Effector memory CD4-positive, alpha-beta T cell (primary cell): Measurements from ENCODE around the gene GPC6.

Experiments
- DNase-seq, 3 donors: peaks; one replicate each; pipeline ENCODE4 v3.0.0-alpha.2; 2020
- H3K27ac ChIP-seq: 2 replicates; pipeline ENCODE4 v1.7.0; 2013; ENCODE audit warnings: mild to moderate bottlenecking, low read length, moderate library complexity; ENCODE audit not compliant: insufficient read depth, poor library complexity, severe bottlenecking
- H3K27me3 ChIP-seq: replicated peaks from 2 replicates; pipeline ENCODE4 v1.7.0; 2013; ENCODE audit warnings: mild to moderate bottlenecking, low read length; ENCODE audit not compliant: insufficient read depth, control insufficient read depth, poor library complexity, severe bottlenecking
- H3K36me3 ChIP-seq: 2 replicates; pipeline ENCODE4 v1.7.0; 2013; ENCODE audit warnings: mild to moderate bottlenecking, low read length, moderate library complexity; ENCODE audit not compliant: control insufficient read depth, insufficient read depth
- H3K4me1 ChIP-seq: 2 replicates; pipeline ENCODE4 v1.7.0; 2013; ENCODE audit warnings: low read length, mild to moderate bottlenecking; ENCODE audit not compliant: control insufficient read depth, insufficient read depth, poor library complexity, severe bottlenecking
- H3K4me3 ChIP-seq: 2 replicates; pipeline ENCODE4 v1.7.0; 2013; ENCODE audit warnings: low read length, low read depth, mild to moderate bottlenecking; ENCODE audit not compliant: insufficient read depth, poor library complexity, severe bottlenecking
- H3K9me3 ChIP-seq: 2 replicates; pipeline ENCODE4 v1.7.0; 2013; ENCODE audit warnings: mild to moderate bottlenecking, low read length, moderate library complexity; ENCODE audit not compliant: control insufficient read depth

Gene GPC6

DNA sequence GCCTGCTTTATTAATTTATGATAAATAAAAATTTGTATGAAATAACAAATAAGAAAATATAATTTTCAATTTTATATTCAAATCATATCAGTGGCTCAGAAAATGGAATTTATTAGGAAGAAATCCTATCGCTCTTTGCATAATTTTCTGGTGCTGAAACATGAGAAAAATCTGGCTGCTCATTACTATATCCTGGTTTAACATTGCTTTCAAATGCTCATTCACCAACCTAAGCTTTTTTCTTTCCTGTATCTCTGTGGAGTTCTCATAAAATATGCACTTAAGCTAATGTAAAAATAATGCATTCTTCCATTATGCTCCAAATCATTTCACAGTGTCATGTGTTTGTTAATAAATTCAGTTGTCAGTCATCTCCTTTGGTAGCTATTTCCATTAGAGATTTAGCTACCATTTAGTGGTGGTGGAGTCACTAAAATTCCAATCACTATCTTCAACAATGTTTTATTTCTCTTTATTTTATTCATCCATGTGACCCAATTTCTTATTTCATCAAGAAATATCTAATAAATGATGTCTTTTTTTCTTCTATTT, 754.9 kb downstream of the GPC6 start:
- Histone ChIP-seq H3K4me3 (no peak overlapping the region), H3K4me1 (no peaks in the 10 kb centered on the region), H3K9me3 (no peaks in the 10 kb centered on the region), H3K27me3 (no peaks in the 10 kb centered on the region), H3K36me3 (no peaks in the 10 kb centered on the region), H3K27ac (no peak overlapping the region)
- no peak for DNase-seq

DNA sequence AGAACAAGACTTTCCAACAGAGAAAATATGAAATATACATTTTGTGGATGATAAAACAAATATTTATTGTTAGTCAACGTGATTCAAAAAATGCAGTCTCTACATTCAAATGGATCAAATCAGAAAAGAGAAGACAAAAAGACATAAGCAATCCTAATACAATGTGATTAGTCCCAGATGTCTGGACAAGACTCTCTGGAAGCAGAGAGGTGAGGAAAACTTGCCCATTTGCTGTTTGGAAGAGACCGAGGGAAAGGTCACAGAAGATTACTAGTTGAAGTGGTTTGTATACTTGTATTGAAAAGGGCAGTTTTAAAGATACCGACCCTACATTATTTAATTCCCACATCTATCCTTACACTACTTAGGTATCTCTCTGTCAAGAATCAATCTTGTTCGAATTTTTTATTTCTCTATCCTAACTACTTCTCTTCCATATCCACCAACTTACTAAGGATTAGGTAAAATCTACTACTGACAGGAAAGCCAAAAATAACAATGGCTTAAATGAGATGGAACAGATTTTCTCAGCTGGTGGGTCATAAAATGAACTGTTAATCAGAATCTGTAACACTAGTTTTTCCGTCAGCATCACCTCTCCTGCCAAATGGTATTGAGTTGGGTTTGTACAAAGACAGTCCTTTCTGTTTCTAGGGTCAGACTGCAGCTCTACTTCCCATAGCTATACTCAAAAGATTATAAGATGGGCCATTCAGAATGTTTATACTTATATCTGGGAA, 755.7 kb downstream of the GPC6 start:
- Histone ChIP-seq H3K9me3 (no peaks in the 10 kb centered on the region), H3K27me3 (no peaks in the 10 kb centered on the region), H3K4me1 (no peaks in the 10 kb centered on the region), H3K27ac (no peak overlapping the region), H3K4me3 (no peak overlapping the region), H3K36me3 (no peaks in the 10 kb centered on the region)
- DNase-seq = no peak

DNA sequence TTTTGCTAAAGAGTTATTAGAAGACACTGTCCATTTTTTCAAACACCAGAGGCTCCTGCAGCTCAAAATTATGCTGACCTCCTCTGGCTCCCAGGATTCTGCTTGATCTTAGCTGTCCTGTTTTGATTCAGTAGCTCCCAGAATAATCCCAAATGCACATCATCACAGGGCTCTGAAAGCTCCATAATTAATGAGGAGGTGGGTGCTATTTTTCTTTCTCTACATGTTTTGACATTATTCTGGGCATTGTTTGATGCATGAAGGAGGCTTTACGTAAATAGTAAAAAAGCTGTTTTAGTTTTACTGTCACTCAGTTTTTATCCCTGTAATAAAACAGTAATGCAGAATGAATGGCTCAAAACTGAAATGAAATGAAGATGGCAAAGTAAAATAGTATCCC, 757.4 kb downstream of the GPC6 start:
- H3K27ac ChIP-seq = no peak overlapping the region
- no peaks in the 10 kb centered on the region for H3K36me3 ChIP-seq
- DNase-seq = no peak

DNA sequence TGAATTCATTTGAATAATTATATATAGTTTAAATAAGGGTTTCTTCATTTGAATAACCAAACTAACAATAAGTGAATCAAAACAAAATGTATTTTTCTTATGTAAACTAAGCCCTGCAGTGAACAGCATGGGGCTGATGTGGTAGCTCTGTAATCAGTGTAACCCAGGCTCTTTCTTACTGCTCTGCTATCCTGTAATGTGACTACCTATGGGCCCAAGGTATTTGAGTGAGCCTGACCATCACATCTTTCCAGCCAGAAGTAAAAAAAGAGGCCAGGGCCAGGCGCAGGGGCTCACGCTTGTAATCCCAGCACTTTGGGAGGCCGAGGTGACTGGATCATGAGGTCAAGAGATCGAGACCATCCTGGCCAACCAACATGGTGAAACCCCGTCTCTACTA, 758.3 kb downstream of the GPC6 start:
- H3K4me3 ChIP-seq = no peak overlapping the region

More for the DNA sequence above, 757.4 kb downstream of the GPC6 start:
- no peaks in the 10 kb centered on the region for H3K4me1 ChIP-seq
- no peak overlapping the region for H3K4me3 ChIP-seq
- H3K9me3 ChIP-seq = no peaks in the 10 kb centered on the region
- no peaks in the 10 kb centered on the region for H3K27me3 ChIP-seq

DNA sequence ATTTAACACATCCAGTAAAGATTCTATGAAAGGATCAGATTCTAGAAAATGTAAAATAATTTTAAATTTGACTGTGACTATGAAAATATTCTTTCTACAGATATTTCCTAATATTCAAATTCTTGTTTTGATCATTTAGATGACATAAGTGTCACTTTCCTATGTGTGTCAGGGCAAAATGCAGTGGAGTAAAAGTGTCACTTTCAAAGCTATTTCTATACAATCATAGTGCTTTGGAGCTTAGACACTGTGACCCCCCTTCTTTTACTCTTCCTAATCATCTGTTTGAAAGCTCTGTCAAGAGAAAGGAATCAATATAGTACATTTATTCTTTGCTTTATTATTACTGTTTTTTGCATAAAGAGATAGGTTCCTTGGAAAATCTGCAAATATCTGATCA, 760.9 kb downstream of the GPC6 start:
- H3K4me3 ChIP-seq = no peak overlapping the region

More for the DNA sequence above, 758.3 kb downstream of the GPC6 start:
- Histone ChIP-seq H3K27ac (no peak overlapping the region), H3K36me3 (no peaks in the 10 kb centered on the region), H3K9me3 (no peaks in the 10 kb centered on the region), H3K4me1 (no peaks in the 10 kb centered on the region), H3K27me3 (no peaks in the 10 kb centered on the region)
- DNase-seq = no peak

DNA sequence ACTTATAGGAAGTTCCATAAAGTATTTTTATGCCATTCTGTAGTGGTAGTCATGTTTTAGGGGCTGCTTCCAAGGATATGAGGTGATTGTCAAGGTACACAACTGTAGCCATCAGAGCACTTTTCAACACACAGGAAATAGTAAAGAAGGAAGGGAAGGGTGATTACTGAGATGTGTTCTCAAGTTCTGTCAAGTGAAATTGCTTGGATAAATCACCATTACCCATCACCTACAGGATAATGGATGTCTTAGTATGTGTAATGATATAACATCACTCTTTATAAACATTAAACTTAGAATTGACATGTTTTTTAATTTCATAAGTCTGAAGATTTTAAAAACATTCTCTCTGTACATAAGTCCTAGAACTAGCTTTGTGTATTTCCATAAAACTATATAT, 765.0 kb downstream of the GPC6 start:
- Histone ChIP-seq H3K27ac (no peak overlapping the region), H3K4me1 (no peaks in the 10 kb centered on the region), H3K4me3 (no peak overlapping the region), H3K27me3 (no peaks in the 10 kb centered on the region), H3K9me3 (no peaks in the 10 kb centered on the region), H3K36me3 (no peaks in the 10 kb centered on the region)
- DNase-seq = no peak

More for the DNA sequence above, 760.9 kb downstream of the GPC6 start:
- Histone ChIP-seq H3K36me3 (no peaks in the 10 kb centered on the region), H3K27ac (no peak overlapping the region), H3K27me3 (no peaks in the 10 kb centered on the region), H3K4me1 (no peaks in the 10 kb centered on the region), H3K9me3 (no peaks in the 10 kb centered on the region)
- DNase-seq = no peak

DNA sequence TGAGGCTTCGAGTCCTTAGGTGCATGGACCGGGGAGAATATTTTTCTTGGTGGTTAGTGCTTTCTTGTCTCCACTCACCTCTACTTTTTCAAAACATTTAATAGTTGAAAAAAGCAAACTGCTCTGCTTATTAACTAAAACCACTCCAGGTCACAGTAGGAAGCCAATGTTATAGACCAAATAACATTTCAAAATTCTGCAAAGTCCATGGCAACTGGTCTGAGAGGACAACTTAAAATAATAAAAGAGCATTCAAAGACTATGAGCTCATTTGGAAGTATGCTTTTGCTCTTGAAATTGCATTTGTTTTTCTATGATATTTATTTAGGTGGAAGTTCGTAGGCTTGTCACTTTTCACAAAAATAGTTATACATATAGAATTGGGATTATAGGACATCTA, 769.9 kb downstream of the GPC6 start:
- Histone ChIP-seq H3K27ac (no peak overlapping the region), H3K4me3 (no peak overlapping the region), H3K9me3 (no peaks in the 10 kb centered on the region), H3K27me3 (no peaks in the 10 kb centered on the region), H3K36me3 (no peaks in the 10 kb centered on the region), H3K4me1 (no peaks in the 10 kb centered on the region)
- no peak for DNase-seq

DNA sequence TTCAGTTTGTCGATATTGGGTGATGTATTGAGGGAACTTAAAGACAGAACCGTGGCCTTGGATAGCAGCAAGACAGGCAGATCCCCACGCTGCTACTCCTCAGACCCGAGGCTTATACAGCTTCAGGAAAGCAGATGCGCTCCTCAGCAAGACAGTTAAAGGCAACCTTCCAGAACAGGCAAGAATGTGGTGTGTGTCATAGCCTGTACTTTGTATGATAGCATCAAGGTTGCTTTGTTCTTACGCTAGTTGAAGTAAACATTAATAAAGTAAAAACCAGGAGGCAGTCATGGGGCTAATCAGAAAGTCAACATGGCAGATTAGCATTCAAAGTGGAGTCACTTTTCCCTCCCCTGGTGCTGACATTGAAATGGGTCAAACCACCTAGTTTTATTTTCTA, 779.7 kb downstream of the GPC6 start:
- Histone ChIP-seq H3K9me3 (no peaks in the 10 kb centered on the region), H3K27ac (no peak overlapping the region), H3K4me3 (no peak overlapping the region), H3K36me3 (no peaks in the 10 kb centered on the region), H3K27me3 (no peaks in the 10 kb centered on the region), H3K4me1 (no peaks in the 10 kb centered on the region)
- no peak for DNase-seq

DNA sequence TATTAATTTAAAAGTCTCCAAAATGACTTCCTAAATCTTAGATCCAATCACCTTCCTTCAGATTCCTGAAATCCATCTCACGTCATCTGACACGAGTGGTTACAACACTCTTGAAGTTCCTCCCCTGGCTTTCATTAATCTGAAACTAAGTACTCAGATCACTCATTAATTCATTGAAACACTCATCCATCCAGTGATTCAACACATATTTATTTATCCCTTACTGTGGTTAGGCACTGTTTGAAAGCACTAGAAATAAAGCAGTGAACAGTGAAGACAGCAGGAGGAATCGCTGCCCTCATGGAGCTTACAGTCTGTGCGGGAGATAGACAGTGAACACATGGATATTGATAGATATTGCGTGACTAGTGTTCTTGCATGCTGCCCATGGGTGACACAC, 780.5 kb downstream of the GPC6 start:
- Histone ChIP-seq H3K4me1 (no peaks in the 10 kb centered on the region), H3K36me3 (no peaks in the 10 kb centered on the region), H3K9me3 (no peaks in the 10 kb centered on the region), H3K27me3 (no peaks in the 10 kb centered on the region), H3K4me3 (no peak overlapping the region), H3K27ac (no peak overlapping the region)
- DNase-seq = no peak

DNA sequence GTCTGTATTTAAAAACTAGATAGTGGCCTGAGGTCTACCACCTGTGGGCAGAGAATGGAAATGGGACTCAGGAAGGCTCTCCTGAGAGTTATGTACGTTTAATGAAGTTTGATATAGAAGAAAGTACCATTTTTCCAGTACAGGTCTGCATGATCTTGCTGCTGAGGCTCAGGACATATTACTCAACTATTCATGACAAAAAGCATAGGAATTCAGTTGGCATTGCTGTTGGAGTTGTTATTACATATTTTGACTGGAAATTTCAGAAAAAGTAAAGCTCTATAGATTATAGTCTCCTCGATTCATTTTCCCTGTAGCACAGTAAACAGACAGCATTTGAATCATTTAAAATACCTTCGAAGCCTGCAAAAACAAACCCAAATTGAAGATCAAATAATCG, 783.1 kb downstream of the GPC6 start:
- Histone ChIP-seq H3K4me3 (no peak overlapping the region), H3K27ac (no peak overlapping the region), H3K27me3 (no peaks in the 10 kb centered on the region), H3K4me1 (no peaks in the 10 kb centered on the region), H3K9me3 (no peaks in the 10 kb centered on the region), H3K36me3 (no peaks in the 10 kb centered on the region)
- DNase-seq = no peak
